DMS53 treated with DMSO at 0.1 percent for 48 hours (cell line): ENCODE data around the gene SSR2.
A peak's percentile ranks its signal among the peaks of the same experiment; 100 is the strongest.
"Not testable (repeated sequence)": the region's sequence is repeated elsewhere in the genome, so short reads cannot be mapped to it uniquely, and the experiment has no call there.

Source experiments
- DNase-seq: peaks from one replicate; lab custom pipeline; 2025; ENCODE audit not compliant: unreplicated experiment; lab: John Stamatoyannopoulos, UW

SSR2 gene

GRCh38 chr1:156048663-156049258 is 28.0 kb upstream of the SSR2 start:
- no peak for DNase-seq

- no peak for DNase-seq
These were observed 24.3 kb upstream of the SSR2 start for GRCh38 chr1:156045076-156045475.

GRCh38 chr1:156042828-156043227 is 22.1 kb upstream of the SSR2 start:
- DNase-seq = no peak

GRCh38 chr1:156034991-156035390 is 14.2 kb upstream of the SSR2 start:
- DNase-seq = not testable (repeated sequence)

GRCh38 chr1:156033011-156033410 is 12.3 kb upstream of the SSR2 start:
- no peak for DNase-seq

GRCh38 chr1:156026588-156026987 is 5.8 kb upstream of the SSR2 start:
- no peak for DNase-seq

- DNase-seq = peak; percentile 46
These were observed 5.1 kb upstream of the SSR2 start for GRCh38 chr1:156025876-156026275.

GRCh38 chr1:156024801-156025200 is 4.0 kb upstream of the SSR2 start:
- no peak for DNase-seq

GRCh38 chr1:156021954-156022353 is 1.2 kb upstream of the SSR2 start:
- DNase-seq = no peak

GRCh38 chr1:156021093-156021428 is 310 bp upstream of the SSR2 start:
- DNase-seq = no peak

GRCh38 chr1:156019946-156020292 is 832 bp downstream of the SSR2 start:
- DNase-seq = no peak

- DNase-seq = no peak
These were observed 5.9 kb downstream of the SSR2 start for GRCh38 chr1:156014829-156015228.

GRCh38 chr1:156012051-156012817 is 8.5 kb downstream of the SSR2 start:
- no peak for DNase-seq

- no peak for DNase-seq
These were observed 11.3 kb downstream of the SSR2 start for GRCh38 chr1:156009404-156009803.

GRCh38 chr1:156006666-156007376 is 13.9 kb downstream of the SSR2 start:
- DNase-seq = peak; percentile 78

GRCh38 chr1:156004843-156005584 is 15.7 kb downstream of the SSR2 start:
- DNase-seq = no peak

- DNase-seq = no peak
These were observed 16.9 kb downstream of the SSR2 start for GRCh38 chr1:156003923-156004188.

GRCh38 chr1:156002188-156002911 is 18.4 kb downstream of the SSR2 start:
- no peak for DNase-seq

- no peak for DNase-seq
These were observed 19.0 kb downstream of the SSR2 start for GRCh38 chr1:156001662-156002171.

GRCh38 chr1:156001021-156001661 is 19.6 kb downstream of the SSR2 start:
- no peak for DNase-seq

- no peak for DNase-seq
These were observed 20.8 kb downstream of the SSR2 start for GRCh38 chr1:155999964-156000363.
